LNCAP (cell line): ENCODE measurements around the gene TMEM181.

ENCODE experiments used
- CTCF ChIP-seq: fragments of 450-650 bp; IDR thresholded peaks from 2 replicates; pipeline ENCODE4 v1.5.1; 2017; ENCODE audit warnings: mild to moderate bottlenecking

Gene TMEM181

GRCh38 chr6:158631678-158632537 lies 72.0 kb downstream of the TMEM181 start:
- TF ChIP-seq CTCF = no peak

DNA sequence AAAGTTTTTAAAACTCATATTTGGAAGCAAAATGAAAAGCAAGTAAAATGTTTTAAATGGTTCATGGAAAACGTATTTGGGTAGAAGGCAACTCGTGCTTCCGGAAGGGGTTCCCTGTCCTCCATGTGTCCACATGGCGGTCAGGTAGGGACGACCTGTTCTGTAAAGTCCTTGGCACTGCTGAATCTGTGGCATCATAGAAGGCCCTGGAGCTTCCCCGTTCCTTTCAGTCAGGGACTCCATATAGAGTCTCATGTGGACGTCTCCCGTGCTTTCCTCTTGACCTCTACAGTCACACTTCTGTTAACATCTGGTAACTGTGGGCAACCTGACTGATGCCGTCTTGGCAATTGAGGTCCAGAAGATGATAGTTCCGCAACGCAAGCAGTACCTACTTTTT lies 73.2 kb downstream of the TMEM181 start:
- TF ChIP-seq CTCF = no peak

- TF ChIP-seq CTCF = no peak
These were observed 75.0 kb downstream of the TMEM181 start for GRCh38 chr6:158634695-158635426.

DNA sequence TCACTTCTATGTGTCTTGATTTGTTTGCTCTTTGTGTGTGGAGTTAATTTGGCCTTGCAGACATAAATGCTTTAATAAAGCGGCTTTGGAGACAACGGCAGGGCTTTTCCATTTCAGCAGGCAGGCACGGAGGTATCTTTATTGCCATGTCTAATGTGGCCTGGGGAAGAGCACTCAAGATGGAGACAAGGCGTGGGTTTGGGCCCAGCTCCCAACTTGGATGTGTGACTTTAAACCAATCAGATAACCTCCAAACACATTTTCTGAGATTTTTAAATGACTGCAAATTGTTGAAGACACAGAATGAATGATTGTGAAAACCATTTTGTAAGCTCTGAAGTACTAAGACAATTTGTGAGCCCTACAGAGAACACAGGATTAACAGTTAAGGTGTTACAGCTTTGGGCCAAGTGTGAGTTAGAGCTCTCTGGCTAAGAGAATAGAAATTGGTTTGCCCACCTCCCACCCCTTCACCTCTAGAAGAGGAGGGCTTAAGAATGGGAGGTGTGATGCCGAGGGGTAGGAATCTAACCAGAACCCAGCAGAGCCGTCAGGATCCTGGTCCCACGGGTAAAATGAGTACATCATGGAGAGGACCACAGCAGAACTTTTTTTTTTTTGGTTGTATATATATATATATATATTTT lies 75.7 kb downstream of the TMEM181 start:
- no peak for TF ChIP-seq CTCF

- TF ChIP-seq CTCF = no peak
These were observed 76.9 kb downstream of the TMEM181 start for GRCh38 chr6:158636778-158637177.

GRCh38 chr6:158638324-158638854 lies 78.5 kb downstream of the TMEM181 start:
- no peak for TF ChIP-seq CTCF

DNA sequence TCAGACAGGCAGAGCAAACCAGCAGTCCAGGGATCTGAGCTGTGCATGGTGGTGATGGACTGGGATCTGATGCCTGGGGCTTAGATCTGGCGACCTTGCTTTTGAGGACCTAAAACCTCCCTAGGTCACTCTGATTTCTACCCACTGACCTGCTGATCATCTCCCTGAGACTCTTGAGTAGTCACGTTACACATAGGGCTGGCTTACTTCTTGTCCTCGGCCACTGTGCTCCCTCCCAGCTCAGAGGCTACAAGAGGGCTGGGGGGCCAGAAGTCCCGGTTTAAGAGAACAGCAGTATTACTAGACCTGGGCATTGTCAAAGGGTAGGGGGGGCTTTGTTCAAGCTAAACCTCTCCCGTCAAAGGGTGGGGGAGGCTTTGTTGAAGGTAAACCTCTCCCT lies 79.2 kb downstream of the TMEM181 start:
- TF ChIP-seq CTCF = no peak
